GM21737 (cell line): ENCODE data around the gene EIF4A2.
"Not testable (repeated sequence)": the region's sequence is repeated elsewhere in the genome, so short reads cannot be mapped to it uniquely, and the experiment has no call there.

Experiments
- ATAC-seq: cut with Tn5 transposase; IDR thresholded peaks from one replicate; pipeline ENCODE4 v1.9.1; 2021; ENCODE audit warnings: mild to moderate bottlenecking, moderate library complexity; ENCODE audit not compliant: unreplicated experiment

Gene EIF4A2

DNA sequence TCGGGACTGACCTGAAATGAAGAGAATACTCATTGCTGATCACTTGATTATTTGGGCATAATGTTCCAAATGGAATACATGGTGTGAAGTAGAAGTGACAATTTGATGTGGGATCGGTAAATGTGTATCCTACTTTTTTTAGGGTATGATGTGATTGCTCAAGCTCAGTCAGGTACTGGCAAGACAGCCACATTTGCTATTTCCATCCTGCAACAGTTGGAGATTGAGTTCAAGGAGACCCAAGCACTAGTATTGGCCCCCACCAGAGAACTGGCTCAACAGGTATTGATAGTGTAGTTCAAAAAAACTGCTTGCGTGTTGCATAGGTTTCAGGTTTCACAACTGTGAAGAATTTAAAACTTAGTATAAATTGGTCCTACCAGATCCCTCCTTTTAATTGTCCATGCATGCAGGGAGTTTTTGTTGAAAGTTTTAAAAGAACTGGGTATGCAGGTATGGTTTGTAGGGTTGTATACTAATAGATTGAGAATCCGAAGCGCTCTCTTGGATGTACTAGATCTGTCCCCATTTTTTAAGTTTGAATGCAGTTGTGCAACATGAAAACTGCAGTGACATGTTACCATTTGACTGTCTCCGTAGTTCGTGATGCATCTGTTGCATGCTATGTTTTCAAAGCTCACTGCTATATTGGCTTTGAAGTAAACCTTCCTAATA is 1.6 kb downstream of the EIF4A2 start:
- no peak for ATAC-seq

DNA sequence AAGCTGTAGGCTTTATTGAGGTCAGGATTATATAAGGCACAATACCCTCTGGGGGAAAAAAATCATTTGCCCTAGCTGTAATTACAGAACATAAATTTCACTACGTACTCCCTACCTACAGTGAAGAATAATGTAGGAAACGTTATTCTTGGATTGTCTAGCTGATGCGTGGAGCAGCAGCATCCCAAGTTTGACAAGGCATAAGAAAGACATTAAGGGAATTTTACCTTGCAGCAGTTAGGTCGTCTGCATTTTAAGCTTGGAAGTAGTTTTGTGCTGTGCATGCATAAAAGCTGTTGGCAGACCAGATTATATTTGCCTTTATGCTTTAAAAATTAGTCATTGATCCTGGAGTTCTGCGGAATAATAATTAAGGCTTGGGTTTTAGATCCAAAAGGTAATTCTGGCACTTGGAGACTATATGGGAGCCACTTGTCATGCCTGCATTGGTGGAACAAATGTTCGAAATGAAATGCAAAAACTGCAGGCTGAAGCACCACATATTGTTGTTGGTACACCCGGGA is 2.2 kb downstream of the EIF4A2 start:
- no peak for ATAC-seq

DNA sequence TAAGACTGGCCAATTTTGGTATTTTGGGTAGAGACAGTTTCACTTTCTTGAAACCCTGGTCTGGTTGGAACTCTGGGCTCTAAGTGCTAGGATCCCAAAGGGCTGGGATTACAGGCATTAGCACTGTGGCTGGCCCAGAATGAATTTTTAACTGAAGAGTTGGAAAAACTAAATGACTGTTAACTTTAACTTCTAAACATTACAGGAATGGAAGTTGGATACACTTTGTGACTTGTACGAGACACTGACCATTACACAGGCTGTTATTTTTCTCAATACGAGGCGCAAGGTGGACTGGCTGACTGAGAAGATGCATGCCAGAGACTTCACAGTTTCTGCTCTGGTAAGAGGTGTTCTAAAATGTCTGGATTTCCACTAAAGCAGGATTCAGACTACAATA is 3.5 kb downstream of the EIF4A2 start:
- ATAC-seq = no peak

DNA sequence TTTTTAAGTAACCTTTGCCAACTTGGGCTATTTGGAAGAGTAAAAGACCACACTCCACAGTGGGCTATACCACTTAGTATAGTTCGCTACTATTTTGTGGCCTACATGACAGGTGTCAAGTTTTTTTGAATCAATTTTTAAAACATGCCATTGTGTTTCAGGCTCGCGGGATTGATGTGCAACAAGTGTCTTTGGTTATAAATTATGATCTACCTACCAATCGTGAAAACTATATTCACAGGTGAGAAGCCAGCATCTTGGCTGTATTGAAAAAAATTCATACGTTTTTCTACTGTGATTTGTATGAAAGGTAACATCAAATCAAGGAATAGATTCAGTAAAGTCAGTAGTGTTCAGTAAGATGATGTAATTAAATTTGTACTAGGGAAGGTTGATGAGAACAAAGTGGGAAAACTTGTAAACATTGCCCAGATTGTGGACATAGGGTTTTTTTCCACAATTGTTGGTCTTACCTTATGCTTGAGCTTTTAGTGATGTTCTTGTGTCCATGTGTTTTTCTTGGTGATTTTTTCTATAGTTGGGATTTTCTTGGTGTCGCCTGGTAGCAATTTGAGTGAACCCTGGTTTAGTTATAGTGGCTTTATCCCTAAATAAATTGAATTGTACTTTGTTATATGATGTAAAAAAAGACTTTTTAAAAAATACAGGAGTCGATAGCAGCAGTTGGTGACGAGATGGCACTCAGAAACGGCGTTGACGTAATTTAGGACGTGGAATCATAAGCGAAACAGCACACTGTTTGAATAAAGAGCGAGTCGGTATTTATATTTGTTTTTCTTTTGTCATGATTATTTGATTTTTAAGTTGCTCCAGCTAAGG is 4.5 kb downstream of the EIF4A2 start:
- no peak for ATAC-seq

DNA sequence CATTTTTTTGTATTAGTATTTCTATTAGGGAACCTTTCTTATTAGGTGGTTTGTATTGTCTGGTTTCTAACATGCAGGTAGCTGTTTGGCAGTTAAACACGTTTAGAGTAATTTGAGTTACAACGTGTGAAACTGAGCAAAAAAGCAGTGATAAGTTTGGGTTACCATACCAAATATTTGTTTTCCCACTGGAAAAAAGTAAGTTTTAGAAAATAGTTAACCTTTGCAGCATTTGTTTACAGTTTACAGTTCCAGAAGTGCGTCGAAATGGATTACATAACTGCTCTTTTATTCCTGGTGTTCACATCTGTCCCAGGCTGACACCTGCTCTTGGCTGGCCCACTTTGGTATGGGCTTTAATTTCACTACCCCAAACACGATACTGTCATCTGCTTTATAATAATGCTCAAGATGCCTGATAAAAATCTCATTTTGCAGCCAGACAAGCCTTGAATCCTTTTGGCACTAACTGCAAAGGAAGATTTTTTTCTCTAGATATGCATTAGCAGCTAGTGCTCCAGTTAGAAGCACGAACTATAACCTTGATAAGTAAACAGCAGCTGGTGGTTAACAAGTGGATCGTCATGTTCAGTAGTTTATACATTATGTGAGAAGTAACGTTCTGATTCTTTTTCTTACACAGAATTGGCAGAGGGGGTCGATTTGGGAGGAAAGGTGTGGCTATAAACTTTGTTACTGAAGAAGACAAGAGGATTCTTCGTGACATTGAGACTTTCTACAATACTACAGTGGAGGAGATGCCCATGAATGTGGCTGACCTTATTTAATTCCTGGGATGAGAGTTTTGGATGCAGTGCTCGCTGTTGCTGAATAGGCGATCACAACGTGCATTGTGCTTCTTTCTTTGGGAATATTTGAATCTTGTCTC is 5.3 kb downstream of the EIF4A2 start:
- no peak for ATAC-seq

DNA sequence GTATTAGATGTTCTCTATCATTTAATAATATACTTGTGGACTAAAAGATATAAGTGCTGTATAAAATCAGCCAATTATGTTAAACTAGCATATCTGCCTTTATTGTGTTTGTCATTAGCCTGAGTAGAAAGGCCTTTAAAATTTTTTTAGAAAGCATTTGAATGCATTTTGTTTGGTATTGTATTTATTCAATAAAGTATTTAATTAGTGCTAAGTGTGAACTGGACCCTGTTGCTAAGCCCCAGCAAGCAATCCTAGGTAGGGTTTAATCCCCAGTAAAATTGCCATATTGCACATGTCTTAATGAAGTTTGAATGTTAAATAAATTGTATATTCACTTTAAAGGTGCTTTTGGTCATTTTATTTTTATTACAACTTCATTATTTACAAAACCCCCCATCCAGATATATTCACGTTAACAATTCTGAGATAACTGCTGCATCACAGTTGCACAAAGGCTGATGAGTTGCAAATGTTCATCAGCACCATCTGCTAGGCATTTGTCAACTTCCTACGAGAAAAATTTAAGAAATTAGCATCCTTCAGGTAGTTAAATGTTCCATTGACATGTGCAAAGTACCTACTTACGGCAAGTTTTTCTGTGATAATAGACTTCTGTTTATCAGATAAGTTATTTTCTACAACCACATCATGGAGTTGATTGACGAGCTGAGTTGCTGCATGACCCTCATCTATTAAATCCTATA is 6.3 kb downstream of the EIF4A2 start:
- no peak for ATAC-seq

DNA sequence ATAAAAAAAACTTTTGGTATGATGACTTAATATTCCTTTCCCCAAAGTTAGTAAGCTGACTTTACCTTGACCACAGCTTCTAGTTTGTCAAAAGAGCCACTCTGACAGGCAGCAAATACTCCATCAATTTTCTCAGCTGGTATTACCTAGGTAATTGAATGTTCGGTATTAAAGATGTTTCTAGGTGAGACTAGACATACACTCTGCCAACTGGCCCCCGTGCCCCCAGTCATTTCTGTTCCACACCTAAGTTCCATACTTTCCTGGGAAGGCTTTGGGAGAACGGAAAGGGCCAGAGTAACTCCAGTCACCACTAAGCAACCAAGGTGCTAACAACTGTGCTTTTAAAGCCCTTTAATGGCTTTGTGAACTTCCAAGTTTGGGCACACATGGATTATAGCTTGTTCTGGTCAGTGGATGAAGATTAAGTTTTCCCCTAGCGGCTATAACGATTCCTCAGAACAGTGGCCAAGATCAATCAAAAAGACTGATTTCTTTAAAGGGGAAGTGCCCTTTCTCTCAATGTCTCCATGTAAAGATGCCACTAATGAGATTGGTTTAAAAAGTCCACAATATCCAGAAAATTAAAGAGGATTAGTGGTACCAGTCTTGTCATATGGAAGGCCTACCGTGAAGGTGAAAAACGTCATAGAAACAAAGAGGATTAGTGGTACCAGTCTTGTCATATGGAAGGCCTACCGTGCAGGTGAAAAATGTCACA is 7.0 kb downstream of the EIF4A2 start:
- ATAC-seq = no peak

DNA sequence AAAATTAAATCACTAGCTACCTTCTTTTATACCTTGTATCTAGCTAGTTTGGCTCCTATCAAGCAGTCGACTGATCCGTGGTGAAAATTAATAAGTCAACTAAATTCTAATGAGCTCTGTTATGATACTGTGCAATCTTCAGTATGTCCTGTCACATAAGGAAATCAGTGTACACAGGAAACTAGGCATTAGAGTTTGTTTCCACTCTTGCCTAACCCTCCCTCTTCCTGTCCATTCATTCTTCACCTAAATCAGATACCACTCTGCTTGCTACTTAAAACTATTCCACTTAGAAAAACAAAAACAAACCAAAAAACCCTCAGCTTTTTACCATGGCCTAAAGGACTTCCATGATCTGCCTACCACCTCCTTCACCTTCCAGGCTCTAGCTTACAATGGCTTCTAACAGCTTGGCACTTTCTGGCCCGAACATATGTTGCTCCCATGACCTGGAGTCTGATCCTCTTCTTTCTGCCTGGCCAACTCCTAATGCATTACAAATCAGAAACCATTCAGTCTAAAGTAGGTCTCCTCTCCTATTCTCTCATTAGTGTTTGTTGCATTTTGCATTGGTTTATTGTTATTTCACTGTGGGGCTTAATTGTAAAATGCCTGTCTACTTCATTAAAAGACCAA is 15.0 kb downstream of the EIF4A2 start:
- no peak for ATAC-seq

DNA sequence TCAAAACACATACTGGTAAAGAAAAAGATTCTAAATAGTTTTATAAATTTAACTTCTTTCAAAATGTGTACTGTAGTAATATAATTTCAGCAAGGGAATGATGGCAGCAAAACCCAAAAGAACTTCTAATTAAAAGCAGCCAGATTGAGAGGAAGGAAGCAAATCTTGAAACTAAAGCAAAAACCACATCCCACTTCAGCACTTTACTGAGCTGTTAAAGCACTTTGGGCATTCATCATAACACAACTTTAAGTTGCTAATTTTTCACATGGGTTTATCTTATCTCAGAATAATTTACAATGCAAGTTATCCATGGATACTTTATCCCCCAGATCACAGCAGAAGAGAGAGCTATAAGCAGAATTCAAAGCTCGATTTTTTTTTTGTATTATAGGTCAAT is 16.9 kb downstream of the EIF4A2 start:
- ATAC-seq = no peak

DNA sequence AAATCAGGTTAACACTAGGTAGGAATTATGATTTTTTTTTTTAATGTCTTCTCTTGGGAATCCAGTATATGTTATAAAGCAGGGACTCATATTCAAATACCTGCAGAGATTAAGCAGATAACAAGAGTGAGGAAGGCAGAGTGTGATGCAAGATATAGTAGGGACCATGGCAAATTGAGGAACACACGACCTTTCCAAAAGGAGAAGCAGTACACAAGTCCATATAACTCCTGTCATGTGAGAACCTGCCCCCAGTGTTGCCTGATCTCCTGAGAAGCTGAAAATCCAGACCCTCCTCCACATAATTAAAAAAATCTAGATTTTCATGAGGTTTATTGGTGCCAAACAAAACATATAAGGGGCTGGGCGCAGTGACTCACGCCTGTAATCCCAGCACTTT is 19.3 kb downstream of the EIF4A2 start:
- no peak for ATAC-seq

DNA sequence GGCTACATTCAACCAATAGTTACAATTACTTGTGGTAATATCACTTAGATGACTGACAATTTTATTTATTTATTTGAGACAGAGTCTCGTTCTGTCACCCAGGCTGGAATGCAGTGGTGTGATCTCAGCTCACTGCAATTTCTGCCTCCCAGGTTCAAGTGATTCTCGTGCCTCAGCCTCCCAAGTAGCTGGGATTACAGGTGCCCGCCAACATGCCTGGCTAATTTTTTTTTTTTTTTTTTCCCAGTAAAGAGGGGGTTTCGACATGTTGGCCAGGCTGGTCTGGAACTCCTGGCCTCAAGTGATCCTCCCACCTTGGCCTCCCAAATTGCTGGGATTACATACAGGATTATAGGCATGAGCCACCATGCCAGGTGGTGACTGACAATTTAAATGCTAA is 20.1 kb downstream of the EIF4A2 start:
- ATAC-seq = not testable (repeated sequence)

DNA sequence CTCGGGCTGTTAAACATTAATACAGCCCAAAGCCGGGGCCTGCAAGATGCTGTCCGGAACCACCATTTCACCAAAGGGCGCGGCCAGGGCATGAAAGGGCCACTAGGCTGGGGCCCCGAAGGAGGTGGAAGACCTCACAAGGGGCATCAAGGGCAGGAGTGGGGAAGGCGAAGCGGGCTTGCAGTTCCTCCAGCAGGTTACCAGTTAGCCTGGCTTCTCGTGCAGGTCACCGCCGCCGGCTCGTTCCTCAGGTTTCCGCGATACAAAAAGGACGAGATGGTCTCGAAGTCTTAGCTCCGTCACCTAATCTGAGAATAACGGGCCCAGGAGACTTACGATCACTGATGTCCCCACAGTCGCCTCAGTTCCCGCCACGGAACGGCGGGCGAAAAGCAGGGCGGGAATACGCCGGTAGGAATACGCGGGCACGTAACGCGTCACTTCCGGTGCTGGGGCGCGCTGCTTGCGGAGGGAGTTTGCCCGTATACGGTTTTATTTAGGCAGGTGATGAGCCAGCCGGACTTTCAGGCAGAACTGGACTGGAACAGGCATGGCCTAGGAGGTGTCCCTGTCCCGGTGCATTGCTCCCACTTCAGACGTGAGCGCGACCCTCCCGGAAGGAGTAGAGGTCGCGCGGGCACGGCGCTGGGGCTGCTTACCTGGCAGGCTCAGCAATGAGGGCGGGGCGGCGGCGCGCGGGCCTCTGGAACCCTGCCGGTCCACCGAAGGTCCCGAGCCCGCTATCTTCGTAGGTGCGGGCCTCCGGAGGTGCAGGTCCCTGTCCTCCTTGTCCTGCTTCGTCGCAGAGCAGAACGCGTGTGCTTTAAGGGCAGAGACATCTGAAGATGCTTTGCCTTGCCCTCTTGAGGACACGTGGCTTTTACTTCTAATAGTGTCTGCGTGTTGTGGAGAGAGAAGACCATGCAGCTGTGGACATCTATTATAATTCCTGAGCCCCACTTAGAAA is 23.0 kb downstream of the EIF4A2 start, which contains the start of gene RFC4:
RFC4 (minus strand) TSS at position 394 of the 967 bp plus-strand sequence. CDS start 1,769 bp downstream, outside the sequence.
- peak; percentile 93 for ATAC-seq

DNA sequence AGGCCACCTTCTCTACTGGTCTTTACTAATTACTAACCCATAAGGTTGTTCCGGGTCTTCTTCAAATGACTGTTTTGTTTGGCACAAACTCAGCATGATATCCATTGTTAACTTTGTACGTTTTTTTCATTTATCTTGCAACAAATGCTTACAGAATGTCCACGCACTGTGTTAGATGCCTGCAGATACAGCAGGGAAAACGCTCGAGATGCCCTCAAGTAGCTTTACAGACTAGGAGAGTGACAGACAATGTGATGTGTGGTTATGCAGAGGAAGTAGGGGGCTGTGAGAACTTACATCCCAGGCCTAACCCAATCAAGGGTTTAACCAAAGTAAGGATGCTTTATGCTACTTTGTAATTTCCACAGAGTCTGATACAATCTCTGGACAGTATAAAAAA is 23.9 kb downstream of the EIF4A2 start:
- ATAC-seq = no peak

DNA sequence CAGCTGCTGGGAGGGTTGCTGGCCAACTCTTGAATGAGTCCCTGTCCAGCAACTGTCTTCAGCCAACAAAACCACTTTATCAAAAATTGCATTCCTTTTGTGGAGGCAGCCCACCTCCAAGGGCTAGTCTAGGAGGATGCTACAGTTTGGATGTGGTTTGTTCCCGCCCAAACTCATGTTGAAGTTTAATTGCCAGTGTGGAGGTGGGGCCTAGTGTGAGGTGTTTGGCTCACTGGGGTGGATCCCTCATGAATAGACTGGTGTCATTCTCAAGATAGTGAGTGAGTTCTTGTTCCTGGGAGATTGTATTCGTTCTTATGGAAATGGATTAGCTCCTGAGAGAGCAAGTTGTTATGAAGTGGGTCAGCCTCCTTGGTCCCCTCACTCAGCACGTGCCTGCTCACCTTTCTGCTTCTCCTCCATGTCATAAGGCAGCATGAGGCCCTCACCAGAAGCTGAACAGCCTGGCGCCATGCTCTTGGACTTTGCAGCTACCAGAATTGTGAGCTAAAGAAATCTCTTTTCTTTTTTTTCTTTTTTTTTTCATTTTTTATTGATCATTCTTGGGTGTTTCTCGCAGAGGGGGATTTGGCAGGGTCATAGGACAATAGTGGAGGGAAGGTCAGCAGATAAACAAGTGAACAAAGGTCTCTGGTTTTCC is 27.1 kb downstream of the EIF4A2 start:
- no peak for ATAC-seq

DNA sequence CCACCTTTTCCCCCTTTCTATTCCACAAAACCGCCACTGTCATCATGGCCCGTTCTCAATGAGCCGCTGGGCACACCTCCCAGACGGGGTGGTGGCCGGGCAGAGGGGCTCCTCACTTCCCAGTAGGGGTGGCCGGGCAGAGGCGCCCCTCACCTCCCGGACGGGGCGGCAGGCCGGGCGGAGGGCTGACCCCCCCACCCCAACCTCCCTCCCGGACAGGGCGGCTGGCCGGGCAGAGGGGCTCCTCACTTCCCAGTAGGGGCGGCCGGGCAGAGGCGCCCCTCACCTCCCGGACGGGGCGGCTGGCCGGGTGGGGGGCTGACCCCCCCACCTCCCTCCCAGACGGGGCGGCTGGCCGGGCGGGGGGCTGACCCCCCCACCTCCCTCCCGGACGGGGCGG is 27.9 kb downstream of the EIF4A2 start:
- ATAC-seq = not testable (repeated sequence)

DNA sequence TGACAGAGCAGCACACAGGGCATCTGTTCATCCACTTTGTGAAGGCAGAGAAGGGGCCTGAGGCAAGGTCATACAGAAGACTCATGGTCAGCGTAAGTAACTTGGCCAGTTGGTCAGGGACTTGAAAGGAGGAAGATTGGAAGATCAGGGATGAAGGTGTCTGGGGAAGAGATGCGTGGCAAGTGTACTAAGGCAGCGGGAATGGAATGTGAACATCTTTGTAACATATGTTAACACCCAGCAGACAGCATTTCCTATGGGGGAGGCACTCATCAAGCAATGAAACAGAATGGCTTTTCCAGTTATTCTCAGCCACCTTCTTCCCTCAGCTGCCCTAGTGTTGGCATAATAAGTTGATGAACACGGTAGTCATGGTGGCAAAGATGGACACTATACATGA is 30.7 kb downstream of the EIF4A2 start:
- ATAC-seq = no peak

DNA sequence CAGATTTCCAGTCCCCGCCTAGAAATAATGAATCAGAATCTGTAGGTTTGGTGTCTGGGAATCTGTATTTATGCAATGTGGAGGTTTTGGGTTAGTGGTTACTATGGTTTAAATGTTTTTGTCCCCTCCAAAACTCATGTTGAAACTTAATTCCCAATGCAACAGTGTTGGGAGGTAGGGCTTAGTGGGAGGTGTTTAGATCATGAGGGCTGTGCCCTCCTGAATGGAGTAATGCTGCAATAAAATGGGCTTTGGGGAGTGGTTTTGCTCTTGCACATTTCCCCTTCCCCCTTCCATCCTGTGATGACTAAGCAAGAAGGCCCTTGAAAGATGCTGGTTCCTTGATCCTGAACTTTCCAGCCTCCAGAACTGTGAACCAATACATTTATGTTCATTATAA is 32.1 kb downstream of the EIF4A2 start:
- no peak for ATAC-seq

DNA sequence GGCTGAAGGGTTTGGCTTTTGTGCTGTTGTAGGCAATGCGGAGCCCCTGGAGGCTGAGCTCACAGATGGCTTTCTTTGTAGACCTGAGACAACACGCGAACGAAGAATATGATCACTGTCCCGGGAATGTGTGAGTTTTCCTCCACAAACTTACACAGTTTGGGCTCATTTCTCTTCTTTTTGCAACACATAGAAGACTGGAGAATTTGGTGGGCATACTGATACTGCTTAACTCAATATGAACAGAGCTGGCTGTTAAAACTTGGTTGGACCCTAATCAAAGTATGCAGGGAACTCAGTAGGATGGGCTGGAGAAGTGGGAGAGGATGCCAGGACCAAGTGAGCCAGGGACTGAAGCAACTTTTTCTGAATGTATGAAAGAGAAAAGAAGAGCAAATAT is 35.1 kb downstream of the EIF4A2 start:
- ATAC-seq = no peak
